LHCN-M2 (cell line): ENCODE data around the gene MBD4. TPM values are rescaled to one million over a fixed set of nuclear protein-coding genes. Genes with fewer than 3 reads are reported as not detected.
"Not testable (repeated sequence)": the region's sequence is repeated elsewhere in the genome, so short reads cannot be mapped to it uniquely, and the experiment has no call there.

Experiments used
- DNase-seq: peaks from one replicate; pipeline ENCODE4 v3.0.0-alpha.2; 2012; ENCODE audit warnings: low read depth
- total RNA-seq: library from RNA; depleted of rRNA; stranded (reverse); fragments of >200 nt; gene quantifications from 2 replicates; pipeline ENCODE4 v1.2.3, GENCODE V29; 2014

Gene MBD4
- total RNA-seq, 1 experiment from 2014 or later: 28.8 TPM

DNA sequence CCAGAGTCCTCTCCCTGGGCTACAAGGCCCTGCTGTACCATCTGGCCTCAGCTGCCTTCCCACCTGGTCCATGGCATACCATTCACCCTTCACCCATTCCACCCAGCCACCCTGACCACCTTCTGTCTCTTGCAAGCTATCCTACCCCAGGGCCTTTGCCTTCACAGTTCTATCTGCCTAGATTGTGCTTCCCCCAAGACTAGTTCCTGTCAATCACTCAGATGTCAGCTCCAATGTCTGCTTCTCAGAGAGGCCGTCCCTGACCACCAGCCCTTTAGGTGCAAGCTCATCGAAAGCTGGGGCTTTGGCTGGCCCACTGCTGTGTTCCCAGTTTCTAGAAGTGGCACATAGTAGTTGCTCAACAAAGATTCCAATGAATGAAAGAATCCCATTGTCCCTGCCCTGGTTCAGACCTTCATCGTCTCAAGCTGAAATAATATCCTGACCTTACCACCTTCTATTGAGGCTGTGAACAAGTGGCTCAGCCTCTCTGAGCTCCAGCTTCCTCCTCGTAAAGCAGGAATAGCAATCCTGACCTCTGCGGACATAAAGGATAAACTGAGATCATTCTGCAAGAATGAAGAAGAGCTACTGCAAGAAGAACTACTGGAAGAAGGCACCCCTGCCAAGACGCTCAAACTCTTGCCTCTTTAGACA lies 27.1 kb downstream of the MBD4 start:
- DNase-seq: no peak

GRCh38 chr3:129410971-129411370 lies 28.8 kb downstream of the MBD4 start:
- DNase-seq: no peak

GRCh38 chr3:129409541-129409940 lies 30.2 kb downstream of the MBD4 start:
- no peak for DNase-seq

GRCh38 chr3:129404610-129405009 lies 35.1 kb downstream of the MBD4 start:
- DNase-seq: no peak

GRCh38 chr3:129404130-129404529 lies 35.6 kb downstream of the MBD4 start:
- no peak for DNase-seq

- no peak for DNase-seq
These were observed 36.3 kb downstream of the MBD4 start for GRCh38 chr3:129403450-129403849.

DNA sequence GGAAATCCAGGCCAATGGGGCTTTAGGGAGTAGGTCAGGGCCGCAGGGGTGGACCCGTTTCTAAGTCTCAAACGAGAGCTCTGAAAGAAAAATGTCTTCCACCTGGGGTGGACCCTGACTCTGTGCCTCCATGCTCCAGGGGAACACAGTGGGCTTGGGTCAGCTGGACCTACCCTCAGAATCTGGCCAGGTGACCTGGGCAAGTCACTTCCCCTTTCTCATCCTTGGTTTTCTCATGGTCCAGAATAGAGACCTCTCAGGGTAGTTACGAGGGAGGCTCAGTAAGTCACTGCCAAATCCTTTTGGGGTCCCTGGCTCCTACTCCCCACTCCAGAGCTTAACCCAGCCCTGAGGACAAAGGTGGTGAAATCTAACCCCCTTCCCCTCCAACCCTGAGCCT lies 37.1 kb downstream of the MBD4 start:
- no peak for DNase-seq

GRCh38 chr3:129402210-129402609 lies 37.5 kb downstream of the MBD4 start:
- DNase-seq: no peak

- DNase-seq: peak; percentile 45
These were observed 39.8 kb downstream of the MBD4 start for GRCh38 chr3:129399895-129400357.

DNA sequence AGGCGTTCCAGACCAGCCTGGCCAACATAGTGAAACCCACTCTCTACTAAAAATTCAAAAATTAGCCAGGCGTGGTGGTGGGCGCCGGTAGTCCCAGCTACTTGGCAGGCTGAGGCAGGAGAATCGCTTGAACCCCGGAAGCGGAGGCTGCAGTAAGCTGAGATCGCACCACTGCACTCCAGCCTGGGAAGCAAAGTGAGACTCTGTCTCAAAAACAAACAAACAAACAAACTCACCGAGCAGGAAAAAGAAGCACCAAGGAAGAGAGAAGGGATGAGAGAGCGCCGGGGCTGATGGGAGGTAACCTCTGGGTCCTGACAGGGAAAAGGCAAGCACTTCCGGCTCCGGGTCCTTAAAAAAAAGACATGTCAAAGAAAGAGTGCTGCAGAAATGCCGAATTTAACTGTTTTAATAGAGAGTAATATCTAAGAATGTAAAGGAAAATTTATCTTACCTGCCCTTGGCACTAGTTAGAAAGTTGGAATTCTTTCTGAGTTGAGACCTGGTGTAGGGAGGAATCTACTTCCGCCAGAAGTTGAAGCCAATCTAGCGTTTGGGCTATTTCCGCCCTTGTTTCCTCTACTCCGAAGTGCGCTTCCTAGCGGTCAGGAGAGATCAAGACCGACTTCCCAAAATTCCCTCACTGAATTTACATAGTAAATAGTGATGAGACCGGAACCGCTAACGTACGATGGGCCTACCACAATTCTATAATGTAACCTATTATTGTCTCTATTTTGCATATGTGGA lies 40.4 kb downstream of the MBD4 start:
- peak; percentile 95 for DNase-seq

- peak; percentile 18 for DNase-seq
These were observed 41.0 kb downstream of the MBD4 start for GRCh38 chr3:129398803-129399144.

- not testable (repeated sequence) for DNase-seq
These were observed 45.8 kb downstream of the MBD4 start for GRCh38 chr3:129393760-129394564.

DNA sequence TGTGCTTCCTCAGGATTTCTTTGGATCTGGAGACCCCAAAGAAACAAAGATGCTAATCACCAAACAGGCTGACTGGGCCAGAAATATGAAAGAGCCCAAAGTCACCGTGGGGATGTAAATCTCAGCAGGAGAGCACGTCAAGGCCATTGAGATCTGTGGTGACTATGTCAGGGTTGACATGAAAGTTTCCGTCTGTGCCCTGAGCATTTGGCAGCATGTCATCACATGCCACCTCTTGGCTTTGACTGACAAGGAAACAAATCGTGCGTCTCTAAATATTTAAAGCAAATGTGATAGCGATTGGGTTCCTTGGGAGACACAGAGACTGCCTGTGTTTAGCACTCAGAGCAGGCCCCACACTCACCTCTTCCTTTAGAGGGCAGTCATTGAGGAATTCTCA lies 46.5 kb downstream of the MBD4 start:
- no peak for DNase-seq

DNA sequence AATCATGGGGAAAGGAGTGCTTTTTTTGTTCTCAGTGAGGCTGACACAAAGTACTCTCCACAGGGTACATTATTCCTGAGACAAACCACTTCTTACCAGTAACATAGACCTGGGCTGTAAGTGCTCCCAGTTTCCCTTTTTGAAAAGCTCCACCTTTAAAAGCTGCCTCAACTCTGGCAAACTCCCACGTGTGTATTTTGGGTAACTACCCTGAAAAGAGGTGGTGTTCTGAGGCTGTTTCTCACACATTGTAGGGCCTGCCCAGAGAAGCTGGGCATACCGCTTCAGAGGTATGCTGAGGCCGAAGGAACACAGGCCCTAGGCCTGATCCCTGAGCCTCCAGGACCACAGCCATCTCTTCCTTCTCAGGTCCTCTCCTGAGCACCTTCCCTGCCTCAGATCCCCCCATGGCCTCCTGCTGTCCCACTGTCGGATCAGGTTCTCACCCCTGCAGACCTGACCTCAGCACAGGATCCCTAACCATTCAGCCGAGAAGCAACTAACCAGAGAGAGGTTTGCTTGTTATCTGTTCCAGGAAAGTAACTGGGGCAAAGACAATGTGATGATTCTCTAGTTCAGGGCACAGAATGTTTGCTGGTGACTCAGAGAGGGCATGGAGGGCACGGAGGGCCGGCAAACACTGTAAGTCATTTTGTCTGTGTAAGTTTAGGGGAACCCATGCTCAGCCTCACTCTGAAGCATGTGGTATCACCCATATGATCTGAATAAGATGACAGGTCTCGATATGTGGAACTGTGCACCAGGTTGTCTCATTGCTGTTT lies 47.5 kb downstream of the MBD4 start:
- DNase-seq: not testable (repeated sequence)

DNA sequence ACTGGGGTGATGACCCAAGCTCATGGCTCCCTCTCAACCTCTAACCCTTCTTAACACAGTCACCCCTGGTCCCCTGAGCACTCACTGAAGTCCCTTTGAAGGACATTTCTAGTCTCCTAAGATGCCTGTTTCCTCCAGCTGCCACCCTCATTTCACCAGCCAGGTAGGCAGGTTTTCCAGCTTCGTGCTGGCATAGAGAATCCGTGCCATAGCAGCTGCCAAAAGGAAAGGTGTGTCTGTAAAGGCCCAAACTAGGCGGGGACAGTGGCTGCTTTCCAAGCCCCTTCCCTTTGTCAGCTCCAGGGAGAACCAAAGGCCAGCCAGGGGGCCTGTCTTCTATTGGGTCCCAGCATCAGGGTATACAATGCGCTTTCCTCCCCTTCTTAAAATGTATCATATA lies 48.2 kb downstream of the MBD4 start:
- not testable (repeated sequence) for DNase-seq

DNA sequence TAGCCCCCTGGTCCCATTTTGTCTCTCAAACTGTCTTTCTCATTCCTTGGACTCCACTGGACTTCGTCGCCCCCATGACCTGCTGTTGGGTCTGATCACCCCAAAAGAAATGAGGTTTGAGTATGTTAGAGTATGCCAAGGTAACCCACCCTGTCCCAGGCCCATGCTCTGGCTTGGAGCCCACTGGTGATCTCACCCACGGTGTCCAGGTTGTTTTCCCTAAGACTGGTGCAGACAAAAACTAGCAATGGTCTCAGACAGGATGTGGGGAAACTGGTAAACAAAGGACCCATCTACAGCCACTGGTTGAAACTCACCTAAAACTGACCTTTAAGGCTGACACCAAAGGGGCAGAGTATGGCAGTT lies 50.2 kb downstream of the MBD4 start:
- no peak for DNase-seq

- peak; percentile 74 for DNase-seq
These were observed 50.8 kb downstream of the MBD4 start for GRCh38 chr3:129388791-129389571.

DNA sequence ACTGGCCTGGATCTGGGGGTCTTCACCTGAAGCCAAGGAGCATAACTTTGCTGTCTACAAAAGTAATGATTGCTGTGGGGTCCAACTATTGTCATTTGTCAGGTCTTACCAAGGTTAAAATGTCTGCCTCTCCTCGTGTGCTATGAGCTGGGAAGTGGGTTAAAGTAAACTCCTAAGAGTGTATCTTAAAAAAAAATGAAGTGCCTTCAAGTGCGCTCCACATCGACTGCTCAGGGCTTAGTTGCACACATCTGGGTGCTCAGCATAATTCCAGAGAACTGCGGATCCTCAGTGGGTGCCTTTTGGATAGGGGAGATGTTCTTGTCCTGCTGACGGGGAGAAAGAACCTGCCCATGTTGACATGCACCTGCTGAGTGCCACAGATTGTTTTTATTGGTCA lies 52.3 kb downstream of the MBD4 start:
- DNase-seq: no peak

GRCh38 chr3:129386984-129387383 lies 52.8 kb downstream of the MBD4 start:
- no peak for DNase-seq

- not testable (repeated sequence) for DNase-seq
These were observed 54.2 kb downstream of the MBD4 start for GRCh38 chr3:129385507-129385906.
